ENCODE data around the gene MCAM.

The MCAM gene

GRCh38 chr11:119293461-119293860 is 23.5 kb downstream of the MCAM start:
- no peak for TF ChIP-seq CTCF (IDR thresholded peaks at IDR 0.05)
- no peaks in the 10 kb centered on the region for H3K27me3 Mint-ChIP-seq (ENCODE audit: low read depth, poor library complexity)
- DNase-seq, result no peak
- H3K4me3 Mint-ChIP-seq, result no peak overlapping the region
- no peak overlapping the region for H3K27ac Mint-ChIP-seq
- no peaks in the 10 kb centered on the region for H3K4me1 Mint-ChIP-seq
- peaks cover 20% of the 10 kb centered on the region for H3K9me3 Mint-ChIP-seq
- H3K36me3 Mint-ChIP-seq (ENCODE audit: low read depth), result peaks cover 66% of the 10 kb centered on the region

DNA sequence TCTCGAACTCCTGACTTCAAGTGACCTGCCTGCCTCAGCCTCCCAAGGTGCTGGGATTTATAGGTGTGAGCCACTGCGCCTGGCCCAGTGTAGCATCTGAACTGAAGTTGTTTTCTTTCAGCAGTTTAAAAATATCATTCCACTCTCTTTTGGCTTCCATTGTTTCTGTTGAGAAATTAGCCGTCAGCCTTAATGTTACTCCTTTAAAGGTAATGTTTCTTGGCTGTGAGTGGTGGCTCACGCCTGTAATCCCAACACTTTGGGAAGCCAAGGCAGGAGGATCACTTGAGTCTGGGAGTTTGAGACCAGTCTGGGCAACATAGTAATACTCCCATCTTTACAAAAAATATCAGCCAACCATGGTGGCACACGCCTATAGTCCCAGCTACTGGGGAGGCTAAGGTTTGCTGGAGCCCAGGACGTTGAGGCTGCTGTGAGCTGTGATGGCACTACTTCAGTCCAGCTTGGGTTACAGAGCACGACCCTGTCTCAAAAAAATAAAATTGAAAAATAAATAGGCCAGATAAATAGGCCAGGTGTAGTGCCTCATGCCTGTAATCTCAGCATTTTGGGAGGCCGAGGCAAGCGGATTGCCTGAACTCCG is 25.9 kb downstream of the MCAM start:
- Mint-ChIP-seq H3K27ac (no peak overlapping the region), H3K4me3 (no peak overlapping the region), H3K27me3 (ENCODE audit: low read depth, poor library complexity) (no peaks in the 10 kb centered on the region), H3K9me3 (peaks cover 20% of the 10 kb centered on the region), H3K4me1 (no peaks in the 10 kb centered on the region), H3K36me3 (ENCODE audit: low read depth) (peaks cover 70% of the 10 kb centered on the region)
- no peak for TF ChIP-seq CTCF (IDR thresholded peaks at IDR 0.05)
- DNase-seq, result no peak

- DNase-seq, result no peak
- no peak overlapping the region for H3K4me3 Mint-ChIP-seq
- no peak for TF ChIP-seq CTCF (IDR thresholded peaks at IDR 0.05)
- peaks cover 77% of the 10 kb centered on the region for H3K36me3 Mint-ChIP-seq (ENCODE audit: low read depth)
- H3K27me3 Mint-ChIP-seq (ENCODE audit: low read depth, poor library complexity), result no peaks in the 10 kb centered on the region
- peaks cover 20% of the 10 kb centered on the region for H3K9me3 Mint-ChIP-seq
- H3K27ac Mint-ChIP-seq, result no peak overlapping the region
- no peaks in the 10 kb centered on the region for H3K4me1 Mint-ChIP-seq
Measured at GRCh38 chr11:119288219-119288618, 28.7 kb downstream of the MCAM start.

GRCh38 chr11:119285431-119285830 is 31.5 kb downstream of the MCAM start:
- Mint-ChIP-seq H3K27ac (no peak overlapping the region), H3K9me3 (no peaks in the 10 kb centered on the region)

GRCh38 chr11:119284344-119285157 is 32.4 kb downstream of the MCAM start:
- Mint-ChIP-seq H3K4me3 (no peak overlapping the region), H3K27ac (no peak overlapping the region), H3K36me3 (ENCODE audit: low read depth) (peaks cover 54% of the 10 kb centered on the region), H3K27me3 (ENCODE audit: low read depth, poor library complexity) (no peaks in the 10 kb centered on the region), H3K4me1 (no peaks in the 10 kb centered on the region), H3K9me3 (no peaks in the 10 kb centered on the region)
- peak; percentile 26 for TF ChIP-seq CTCF (IDR thresholded peaks at IDR 0.05)
- DNase-seq, result no peak

More at GRCh38 chr11:119285431-119285830, 31.5 kb downstream of the MCAM start:
- Mint-ChIP-seq H3K4me1 (no peaks in the 10 kb centered on the region), H3K36me3 (ENCODE audit: low read depth) (peaks cover 55% of the 10 kb centered on the region), H3K4me3 (no peak overlapping the region), H3K27me3 (ENCODE audit: low read depth, poor library complexity) (no peaks in the 10 kb centered on the region)
- no peak for TF ChIP-seq CTCF (IDR thresholded peaks at IDR 0.05)
- no peak for DNase-seq

Measured in nephron progenitor cell (in vitro differentiated cells).